ENCODE data around the gene RIT2.

The RIT2 gene

DNA sequence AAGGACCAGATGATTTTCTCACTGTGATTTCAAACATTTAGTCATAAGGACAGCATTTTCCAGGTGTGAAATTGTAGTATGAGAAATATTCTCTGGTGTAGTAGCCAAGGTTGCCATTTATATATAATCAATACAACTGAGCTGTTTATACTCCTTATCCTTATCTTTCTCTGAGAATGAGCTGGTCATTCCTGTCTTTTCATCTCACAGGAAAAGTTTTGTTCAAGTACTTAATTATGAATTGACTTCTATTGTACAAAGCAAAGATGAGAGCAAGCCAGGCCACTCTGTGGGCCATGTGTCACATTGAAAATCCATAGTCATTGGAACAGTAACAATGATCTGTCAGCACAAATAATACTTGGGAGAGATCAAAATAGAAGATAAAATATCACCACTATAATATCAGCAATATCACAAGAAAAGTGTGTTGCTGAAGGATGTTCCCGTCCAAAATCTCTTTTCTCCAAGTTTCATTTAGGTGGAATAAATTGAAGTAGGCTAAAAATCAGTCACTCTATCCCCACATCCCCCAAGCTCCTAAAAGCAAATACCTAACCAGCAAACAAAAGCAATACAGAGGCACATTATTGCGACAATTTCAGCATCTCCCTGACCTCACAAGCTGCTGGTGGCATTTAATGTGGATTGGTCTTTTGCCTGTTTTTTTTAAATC, 2.1 kb downstream of the RIT2 start:
- H3K79me2 ChIP-seq (ENCODE audit: insufficient read depth, low read depth) = no peaks in the 10 kb centered on the region
- no peaks in the 10 kb centered on the region for H3K27me3 ChIP-seq (ENCODE audit: insufficient read depth, low read depth)
- no peak for TF ChIP-seq CTCF (conservative IDR thresholded peaks at IDR 0.05; ENCODE audit: low read depth, low read length)
- no peak overlapping the region for H3K4me2 ChIP-seq
- H3K4me3 ChIP-seq (IDR thresholded peaks at IDR 0.05; ENCODE audit: insufficient read depth, low read depth, low read length) = no peak overlapping the region
- H4K20me1 ChIP-seq (ENCODE audit: insufficient read depth) = no peaks in the 10 kb centered on the region
- H3K36me3 ChIP-seq (ENCODE audit: insufficient read depth) = no peaks in the 10 kb centered on the region
- no peaks in the 10 kb centered on the region for H3K4me1 ChIP-seq (ENCODE audit: low read depth, poor library complexity, severe bottlenecking)
- no peak overlapping the region for H3K27ac ChIP-seq
- no peak overlapping the region for H3K9ac ChIP-seq
- H2AFZ ChIP-seq (ENCODE audit: low read depth) = no peak overlapping the region

DNA sequence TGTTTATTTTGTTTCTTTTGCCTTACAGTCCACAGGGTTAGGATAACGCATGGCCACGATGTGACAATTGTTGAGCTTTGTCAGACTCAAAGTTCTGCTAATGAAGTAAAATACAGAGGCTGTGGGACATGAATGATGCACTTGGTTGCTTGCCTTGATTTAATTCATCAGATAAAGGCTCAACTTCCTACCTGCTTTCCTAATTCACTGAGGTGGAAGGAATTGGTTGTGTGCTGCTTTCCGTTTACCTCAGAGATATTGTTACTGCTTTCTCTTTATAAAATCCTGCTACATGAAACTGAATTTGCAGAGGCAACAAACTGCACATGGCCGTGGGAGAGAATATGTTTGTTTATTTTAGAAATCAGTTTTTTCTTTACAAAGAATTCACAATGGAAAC, 6.6 kb downstream of the RIT2 start:
- no peak overlapping the region for H3K27ac ChIP-seq
- H3K4me3 ChIP-seq (IDR thresholded peaks at IDR 0.05; ENCODE audit: insufficient read depth, low read depth, low read length) = no peak overlapping the region
- H3K79me2 ChIP-seq (ENCODE audit: insufficient read depth, low read depth) = no peaks in the 10 kb centered on the region
- H3K4me2 ChIP-seq = no peak overlapping the region
- H3K27me3 ChIP-seq (ENCODE audit: insufficient read depth, low read depth) = no peaks in the 10 kb centered on the region
- H3K9ac ChIP-seq = no peak overlapping the region
- H3K4me1 ChIP-seq (ENCODE audit: low read depth, poor library complexity, severe bottlenecking) = no peaks in the 10 kb centered on the region
- H3K36me3 ChIP-seq (ENCODE audit: insufficient read depth) = no peaks in the 10 kb centered on the region
- TF ChIP-seq CTCF (conservative IDR thresholded peaks at IDR 0.05; ENCODE audit: low read depth, low read length) = no peak
- no peaks in the 10 kb centered on the region for H4K20me1 ChIP-seq (ENCODE audit: insufficient read depth)
- no peak overlapping the region for H2AFZ ChIP-seq (ENCODE audit: low read depth)

GRCh38 chr18:43108469-43108868, 7.0 kb downstream of the RIT2 start:
- Histone ChIP-seq H3K9ac (no peak overlapping the region), H2AFZ (ENCODE audit: low read depth) (no peak overlapping the region), H3K4me1 (ENCODE audit: low read depth, poor library complexity, severe bottlenecking) (no peaks in the 10 kb centered on the region), H3K27ac (no peak overlapping the region), H3K79me2 (ENCODE audit: insufficient read depth, low read depth) (no peaks in the 10 kb centered on the region), H3K36me3 (ENCODE audit: insufficient read depth) (no peaks in the 10 kb centered on the region), H4K20me1 (ENCODE audit: insufficient read depth) (no peaks in the 10 kb centered on the region), H3K4me2 (no peak overlapping the region), H3K27me3 (ENCODE audit: insufficient read depth, low read depth) (no peaks in the 10 kb centered on the region), H3K4me3 (IDR thresholded peaks at IDR 0.05; ENCODE audit: insufficient read depth, low read depth, low read length) (no peak overlapping the region)
- no peak for TF ChIP-seq CTCF (conservative IDR thresholded peaks at IDR 0.05; ENCODE audit: low read depth, low read length)

GRCh38 chr18:43093646-43094045, 21.8 kb downstream of the RIT2 start:
- Histone ChIP-seq H3K27me3 (ENCODE audit: insufficient read depth, low read depth) (no peaks in the 10 kb centered on the region), H4K20me1 (ENCODE audit: insufficient read depth) (no peaks in the 10 kb centered on the region), H3K79me2 (ENCODE audit: insufficient read depth, low read depth) (no peaks in the 10 kb centered on the region), H3K4me1 (ENCODE audit: low read depth, poor library complexity, severe bottlenecking) (no peaks in the 10 kb centered on the region), H3K4me3 (IDR thresholded peaks at IDR 0.05; ENCODE audit: insufficient read depth, low read depth, low read length) (no peak overlapping the region), H3K27ac (no peak overlapping the region), H3K9ac (no peak overlapping the region), H2AFZ (ENCODE audit: low read depth) (no peak overlapping the region), H3K36me3 (ENCODE audit: insufficient read depth) (no peaks in the 10 kb centered on the region), H3K4me2 (no peak overlapping the region)
- no peak for TF ChIP-seq CTCF (conservative IDR thresholded peaks at IDR 0.05; ENCODE audit: low read depth, low read length)

All from KMS-11 (cell line).